ENCODE data around the gene RAB40C.

The RAB40C gene

DNA sequence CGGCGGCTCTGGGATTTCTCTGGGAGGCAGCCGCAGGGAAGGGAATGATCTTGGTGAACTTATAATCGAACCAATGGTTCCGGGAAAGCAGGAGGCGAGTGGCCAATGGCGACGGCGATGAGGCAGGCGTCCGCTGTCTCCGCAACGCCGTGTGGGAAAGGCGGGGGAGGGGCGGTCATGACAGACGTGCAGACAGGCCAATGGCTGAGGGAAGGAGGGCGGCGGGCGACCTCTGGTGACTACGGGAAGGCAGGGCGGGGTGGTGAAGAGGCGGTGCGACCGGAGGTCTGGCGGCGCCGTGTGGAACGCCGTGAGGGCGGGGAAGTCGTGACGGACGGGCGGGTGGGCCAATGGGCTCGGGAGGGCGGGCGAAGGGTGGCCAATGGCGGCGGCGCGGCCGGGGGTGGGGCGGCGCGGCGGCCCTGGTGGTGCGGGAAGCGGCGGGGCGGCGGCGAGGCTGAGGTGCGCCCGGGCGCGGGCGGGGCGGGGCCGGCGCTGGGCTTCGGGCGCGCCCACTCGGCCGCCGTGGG is at the start of gene RAB40C:
RAB40C (plus strand) TSS at position 409 of the 530 bp plus-strand sequence. CDS start 226 bp downstream, outside the sequence.
- peak; percentile 90 for FAIRE-seq
- DNase-seq (ENCODE audit: insufficient read length, low spot score) = peak; percentile 99

DNA sequence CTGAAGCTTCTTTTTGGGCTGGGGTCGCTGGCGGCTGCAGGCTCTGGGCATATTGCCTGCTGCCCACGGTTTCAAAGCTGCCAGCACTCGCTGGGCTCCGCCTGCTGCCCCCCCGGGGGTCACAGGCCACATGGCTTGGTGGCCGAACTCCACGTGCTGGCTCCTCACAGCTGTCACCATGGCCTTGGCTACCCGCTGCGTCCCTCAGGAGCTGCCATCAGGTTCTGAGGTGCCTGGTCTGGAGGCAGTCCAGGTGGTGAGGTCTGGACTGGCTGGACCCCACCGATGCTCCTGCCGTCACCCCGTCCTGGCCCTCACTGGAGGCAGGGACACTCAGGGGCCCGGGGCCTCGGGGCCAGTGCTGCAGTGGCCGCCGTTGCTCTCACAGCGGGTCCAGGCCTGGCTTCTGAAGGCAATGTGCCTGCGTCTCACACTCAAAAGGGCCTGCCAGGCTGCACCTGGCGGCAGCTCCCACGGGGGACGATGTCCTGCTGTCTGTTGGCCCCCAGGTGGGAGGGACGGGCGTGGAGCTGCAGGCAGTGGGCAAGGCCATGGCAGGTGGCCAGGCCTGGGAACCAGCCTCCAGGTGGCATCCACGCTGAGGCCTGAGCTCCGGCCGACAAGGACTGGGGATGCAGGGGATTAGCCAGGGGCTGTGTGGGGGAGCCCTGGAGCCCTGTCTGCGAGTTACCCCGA is 49.1 kb upstream of the RAB40C start:
- no peak for FAIRE-seq
- no peak for DNase-seq (ENCODE audit: insufficient read length, low spot score)

DNA sequence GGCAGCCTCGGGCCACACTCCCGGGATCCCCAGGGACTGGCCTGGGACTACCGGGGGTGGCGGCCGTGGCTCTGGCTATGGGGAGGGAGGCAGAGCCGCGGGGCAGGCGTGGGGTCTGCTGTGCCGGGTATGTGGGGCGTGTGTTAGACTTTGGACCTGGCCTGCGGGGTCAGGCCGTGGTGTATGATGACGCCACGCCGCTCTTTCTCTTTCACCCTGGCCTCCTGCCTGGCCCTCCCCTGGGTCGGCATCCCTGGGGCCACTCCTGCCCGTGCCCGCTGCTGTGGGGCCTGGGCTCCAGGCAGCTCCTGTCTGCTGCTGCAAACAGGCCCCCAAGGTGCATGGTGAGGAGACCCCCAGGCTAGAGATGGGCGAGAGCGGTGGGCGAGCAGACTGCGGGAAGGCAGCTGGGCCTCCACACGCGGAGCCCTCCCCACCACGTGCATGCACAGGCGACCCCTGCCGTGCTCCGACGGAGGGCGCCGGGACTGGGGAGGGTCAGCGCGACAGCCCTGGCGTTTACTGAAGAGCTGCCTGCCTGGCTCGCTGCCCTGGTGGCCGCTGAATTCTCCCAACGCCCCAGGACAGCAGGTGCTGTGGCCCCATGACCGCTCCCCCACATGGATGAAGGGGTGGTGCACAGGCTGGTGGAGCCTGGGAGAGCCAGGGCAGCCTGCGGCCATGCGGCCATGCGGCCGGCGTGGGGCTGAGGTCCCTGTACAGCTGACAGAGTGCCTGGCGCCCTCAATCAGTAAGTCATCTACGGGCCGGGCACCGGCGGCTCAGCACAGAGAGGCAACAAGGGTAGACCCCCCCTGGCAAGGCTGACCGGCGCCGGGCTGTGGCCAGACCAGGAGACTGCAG is 46.3 kb upstream of the RAB40C start:
- DNase-seq (ENCODE audit: insufficient read length, low spot score) = no peak
- FAIRE-seq = no peak

- DNase-seq (ENCODE audit: insufficient read length, low spot score) = no peak
- no peak for FAIRE-seq
Measured at GRCh38 chr16:544517-544916, 45.3 kb upstream of the RAB40C start.

DNA sequence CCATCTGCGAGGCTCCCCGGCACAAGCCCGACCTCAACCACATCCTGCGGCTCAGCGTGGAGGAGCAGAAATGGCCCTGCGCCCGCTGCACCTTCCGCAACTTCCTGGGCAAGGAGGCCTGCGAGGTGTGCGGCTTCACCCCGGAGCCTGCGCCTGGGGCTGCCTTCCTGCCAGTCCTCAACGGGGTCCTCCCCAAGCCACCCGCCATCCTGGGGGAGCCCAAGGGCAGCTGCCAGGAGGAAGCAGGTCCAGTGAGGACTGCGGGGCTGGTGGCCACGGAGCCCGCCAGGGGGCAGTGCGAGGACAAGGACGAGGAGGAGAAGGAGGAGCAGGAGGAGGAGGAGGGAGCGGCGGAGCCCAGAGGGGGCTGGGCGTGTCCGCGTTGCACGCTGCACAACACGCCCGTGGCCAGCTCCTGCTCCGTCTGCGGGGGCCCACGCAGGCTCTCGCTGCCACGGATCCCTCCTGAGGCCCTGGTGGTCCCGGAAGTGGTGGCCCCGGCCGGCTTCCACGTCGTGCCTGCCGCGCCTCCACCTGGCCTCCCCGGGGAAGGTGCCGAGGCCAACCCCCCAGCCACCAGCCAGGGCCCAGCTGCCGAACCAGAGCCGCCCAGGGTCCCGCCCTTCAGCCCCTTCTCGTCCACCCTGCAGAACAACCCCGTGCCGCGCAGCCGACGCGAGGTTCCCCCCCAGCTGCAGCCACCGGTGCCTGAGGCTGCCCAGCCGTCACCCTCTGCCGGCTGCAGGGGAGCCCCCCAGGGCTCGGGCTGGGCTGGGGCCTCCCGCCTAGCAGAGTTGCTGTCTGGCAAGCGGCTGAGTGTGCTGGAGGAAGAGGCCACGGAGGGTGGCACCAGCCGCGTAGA is 42.7 kb upstream of the RAB40C start:
- no peak for DNase-seq (ENCODE audit: insufficient read length, low spot score)
- no peak for FAIRE-seq

DNA sequence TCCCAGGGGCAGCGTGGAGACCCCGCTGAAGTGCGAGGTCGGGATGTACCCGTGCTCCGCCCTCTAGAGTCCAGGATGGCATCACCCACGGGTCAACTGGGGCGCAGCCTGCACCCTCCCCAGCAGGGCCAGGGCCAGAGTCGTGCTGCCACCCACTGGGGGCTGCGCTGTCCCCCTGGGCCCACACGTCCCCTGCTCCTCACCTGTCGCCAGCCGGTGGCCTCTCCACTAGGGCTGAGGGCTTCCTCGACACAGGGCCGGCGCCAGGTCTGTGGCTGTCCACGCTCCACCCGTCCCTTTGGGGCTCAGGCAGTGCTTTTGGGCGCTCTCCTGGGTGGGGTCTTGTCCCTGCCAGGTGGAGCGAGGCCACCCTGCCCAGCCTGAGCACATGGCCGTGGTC is 41.3 kb upstream of the RAB40C start:
- FAIRE-seq (no peak), DNase-seq (ENCODE audit: insufficient read length, low spot score) (no peak)

DNA sequence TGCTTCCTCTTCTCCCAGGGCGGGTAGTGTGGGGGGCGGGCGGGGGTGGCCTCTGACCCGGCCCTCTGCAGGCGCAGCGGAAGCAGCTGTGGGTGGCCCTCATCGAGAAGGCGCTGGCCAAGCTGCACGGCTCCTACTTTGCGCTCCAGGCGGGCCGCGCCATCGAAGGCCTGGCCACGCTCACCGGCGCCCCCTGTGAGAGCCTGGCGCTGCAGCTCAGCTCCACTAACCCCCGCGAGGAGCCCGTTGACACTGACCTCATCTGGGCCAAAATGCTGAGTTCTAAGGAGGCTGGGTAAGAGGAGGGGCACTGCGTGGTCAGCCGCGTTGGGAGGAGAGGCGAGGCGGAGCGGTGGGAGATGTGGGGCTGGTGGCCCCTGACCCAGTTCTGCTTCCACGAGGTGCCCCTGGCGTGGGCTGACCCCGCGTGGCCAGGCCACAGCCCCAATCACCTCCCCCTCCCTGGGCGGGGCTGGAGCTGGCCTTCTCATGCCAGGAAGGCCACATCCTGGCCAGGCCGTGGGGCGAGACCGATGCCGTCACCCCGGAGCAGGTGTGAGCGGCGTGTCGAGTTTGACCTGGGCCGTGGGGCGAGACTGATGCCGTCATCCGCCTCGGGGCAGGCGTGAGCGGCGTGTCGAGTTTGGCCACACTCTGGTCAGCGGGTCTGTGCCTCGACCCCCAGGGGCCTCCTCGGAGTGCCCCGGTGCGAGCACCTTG is 40.2 kb upstream of the RAB40C start:
- FAIRE-seq = no peak
- DNase-seq (ENCODE audit: insufficient read length, low spot score) = no peak

GRCh38 chr16:551210-551609 is 38.7 kb upstream of the RAB40C start:
- DNase-seq (ENCODE audit: insufficient read length, low spot score) (no peak), FAIRE-seq (no peak)

DNA sequence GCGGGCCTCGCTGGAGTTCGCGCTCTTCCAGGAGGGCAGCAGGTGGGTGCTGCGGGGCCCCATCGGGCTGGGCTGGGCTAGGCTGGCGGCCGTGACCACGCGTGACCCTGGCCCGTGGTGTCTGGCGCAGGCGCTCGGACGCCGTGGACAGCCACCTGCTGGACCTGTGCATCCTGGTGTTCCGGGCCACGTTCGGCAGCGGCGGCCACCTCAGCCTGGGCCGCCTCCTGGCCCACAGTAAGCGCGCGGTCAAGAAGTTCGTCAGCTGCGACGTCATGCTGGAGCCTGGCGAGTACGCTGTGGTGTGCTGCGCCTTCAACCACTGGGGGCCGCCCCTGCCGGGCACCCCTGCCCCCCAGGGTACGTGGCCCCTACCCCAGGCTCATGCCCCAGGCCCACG is 37.7 kb upstream of the RAB40C start:
- FAIRE-seq (no peak), DNase-seq (ENCODE audit: insufficient read length, low spot score) (no peak)

DNA sequence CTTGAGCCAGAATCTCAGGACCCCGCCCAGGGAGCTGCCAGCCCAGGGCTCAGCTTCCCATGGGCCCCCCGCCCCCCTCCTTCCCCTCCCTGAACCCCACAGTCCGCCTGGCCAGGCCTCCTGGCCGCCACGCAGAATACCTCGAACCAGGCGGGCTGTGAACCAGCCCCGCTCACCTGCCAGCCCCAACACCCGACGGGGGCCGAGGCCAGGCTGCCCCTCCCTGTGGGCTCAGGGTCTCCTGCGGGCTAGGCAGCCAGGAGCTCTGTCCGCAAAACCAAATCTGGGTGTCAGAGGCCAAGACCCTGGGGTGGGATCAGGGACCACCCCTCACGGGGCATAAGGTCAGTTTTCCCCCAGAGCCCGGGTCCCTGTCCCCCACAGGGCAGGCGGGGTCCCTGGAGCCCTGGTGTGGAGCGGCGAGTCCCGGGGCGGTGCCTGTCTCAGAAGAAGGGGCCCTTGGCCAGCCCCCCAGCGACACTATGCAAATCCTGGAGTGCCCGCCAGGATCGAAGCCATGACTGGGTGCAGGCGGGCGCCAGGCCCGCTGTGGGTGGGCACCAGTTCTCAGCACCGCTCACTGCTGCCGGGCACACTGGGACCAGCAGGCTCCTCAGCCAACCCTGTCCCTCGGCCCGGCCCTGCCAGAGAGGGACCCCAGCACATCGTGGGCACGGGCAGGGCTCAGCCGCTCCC is 36.1 kb upstream of the RAB40C start:
- DNase-seq (ENCODE audit: insufficient read length, low spot score) = no peak
- FAIRE-seq = no peak

DNA sequence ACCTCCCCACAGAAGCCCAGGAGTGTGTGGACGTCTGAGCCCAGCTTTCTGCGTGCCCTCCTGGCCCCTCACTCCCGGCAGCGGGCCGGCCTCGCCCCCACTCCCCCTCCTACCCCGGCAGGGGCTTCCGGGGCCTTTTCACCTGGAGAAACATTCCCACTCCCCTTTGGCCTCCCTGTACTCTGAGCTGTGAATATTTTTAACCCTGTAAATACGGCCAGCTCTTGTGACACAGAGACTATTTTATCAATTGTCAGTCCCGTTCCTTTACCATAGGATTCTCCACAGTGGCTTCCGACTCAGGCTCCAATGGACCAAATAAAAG is 35.6 kb upstream of the RAB40C start:
- FAIRE-seq = no peak
- DNase-seq (ENCODE audit: insufficient read length, low spot score) = no peak

- FAIRE-seq (no peak), DNase-seq (ENCODE audit: insufficient read length, low spot score) (no peak)
Measured at GRCh38 chr16:554640-555365, 35.1 kb upstream of the RAB40C start.

DNA sequence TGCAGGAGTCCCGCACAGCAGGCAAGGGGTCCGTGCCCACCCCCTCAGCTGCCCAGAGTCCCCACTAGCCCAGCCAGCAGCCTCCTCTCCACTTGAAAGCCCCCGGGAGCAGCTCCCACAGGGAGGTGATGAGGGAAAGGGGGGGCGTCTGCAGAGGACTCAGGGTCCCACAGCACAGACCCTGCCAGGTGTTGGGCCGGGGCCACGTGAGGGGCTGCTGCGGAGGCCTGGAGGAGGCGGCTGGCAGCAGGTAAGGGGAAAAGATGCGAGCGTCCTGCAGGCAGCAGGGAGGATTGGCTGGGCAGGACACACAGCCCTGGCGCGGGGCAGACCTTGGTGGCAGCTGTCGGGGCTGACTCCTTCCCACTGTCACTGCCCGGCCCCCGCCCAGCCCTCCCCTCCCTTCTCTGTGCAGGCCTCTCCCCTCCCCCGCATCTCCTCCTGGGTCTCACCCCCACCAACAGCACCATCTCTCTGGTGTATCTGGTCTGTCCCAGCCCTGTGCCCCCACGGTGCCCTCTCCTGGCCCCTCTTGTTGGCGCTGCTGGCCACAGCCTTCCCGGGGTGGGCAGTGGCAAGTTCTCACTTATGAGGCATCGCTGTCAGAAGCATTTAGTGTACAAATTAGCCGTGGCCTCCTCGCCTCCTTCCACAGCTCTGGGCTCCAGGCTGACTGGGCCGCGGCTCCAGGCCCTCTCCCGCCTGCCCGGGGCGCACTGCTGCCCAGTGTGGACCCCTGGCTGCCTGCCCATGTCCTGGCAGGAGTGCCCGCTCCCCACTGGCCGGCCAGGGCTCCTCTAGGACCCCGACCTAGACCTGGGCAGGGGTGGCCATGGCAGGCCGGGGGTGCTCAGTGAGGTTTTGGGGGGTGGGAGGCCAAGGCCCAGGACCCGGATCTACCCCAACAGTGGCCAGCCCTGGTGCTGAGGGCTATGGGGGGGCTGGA is 34.1 kb upstream of the RAB40C start:
- FAIRE-seq (no peak), DNase-seq (ENCODE audit: insufficient read length, low spot score) (no peak)

DNA sequence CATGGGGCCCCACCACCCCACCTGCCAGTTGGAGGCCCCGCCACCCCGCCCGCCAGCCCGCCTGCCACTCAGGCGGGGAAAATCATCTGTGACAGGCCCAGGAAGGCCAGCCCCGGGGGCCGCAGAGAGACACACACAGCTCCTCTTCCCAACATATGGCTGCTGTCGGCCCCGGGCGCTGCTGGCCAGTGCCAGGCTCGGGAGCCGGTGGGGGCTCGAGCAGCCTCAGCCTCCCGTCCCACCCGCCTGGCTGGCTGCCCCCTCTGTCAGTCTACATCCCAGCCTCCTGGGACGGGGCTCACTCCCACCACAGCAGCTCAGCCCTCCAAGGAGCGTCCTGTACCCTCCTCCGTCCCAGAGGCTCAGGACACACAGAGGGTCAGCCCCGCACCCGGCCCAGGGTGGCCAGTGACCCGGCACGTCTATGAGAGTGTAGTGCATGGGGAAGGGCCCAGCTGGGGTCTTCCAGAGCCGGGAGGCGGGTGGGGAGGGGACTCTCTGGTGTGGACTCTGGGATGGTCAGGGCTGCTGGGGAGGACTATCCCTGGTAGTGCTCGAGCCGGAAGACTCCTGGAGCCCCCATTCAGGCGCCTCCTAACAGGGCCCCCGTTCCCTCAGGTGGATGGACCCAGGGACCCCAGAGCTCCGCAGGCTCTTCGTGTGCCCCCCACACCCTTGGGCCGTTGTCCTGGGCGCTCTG is 33.2 kb upstream of the RAB40C start:
- FAIRE-seq = no peak

DNA sequence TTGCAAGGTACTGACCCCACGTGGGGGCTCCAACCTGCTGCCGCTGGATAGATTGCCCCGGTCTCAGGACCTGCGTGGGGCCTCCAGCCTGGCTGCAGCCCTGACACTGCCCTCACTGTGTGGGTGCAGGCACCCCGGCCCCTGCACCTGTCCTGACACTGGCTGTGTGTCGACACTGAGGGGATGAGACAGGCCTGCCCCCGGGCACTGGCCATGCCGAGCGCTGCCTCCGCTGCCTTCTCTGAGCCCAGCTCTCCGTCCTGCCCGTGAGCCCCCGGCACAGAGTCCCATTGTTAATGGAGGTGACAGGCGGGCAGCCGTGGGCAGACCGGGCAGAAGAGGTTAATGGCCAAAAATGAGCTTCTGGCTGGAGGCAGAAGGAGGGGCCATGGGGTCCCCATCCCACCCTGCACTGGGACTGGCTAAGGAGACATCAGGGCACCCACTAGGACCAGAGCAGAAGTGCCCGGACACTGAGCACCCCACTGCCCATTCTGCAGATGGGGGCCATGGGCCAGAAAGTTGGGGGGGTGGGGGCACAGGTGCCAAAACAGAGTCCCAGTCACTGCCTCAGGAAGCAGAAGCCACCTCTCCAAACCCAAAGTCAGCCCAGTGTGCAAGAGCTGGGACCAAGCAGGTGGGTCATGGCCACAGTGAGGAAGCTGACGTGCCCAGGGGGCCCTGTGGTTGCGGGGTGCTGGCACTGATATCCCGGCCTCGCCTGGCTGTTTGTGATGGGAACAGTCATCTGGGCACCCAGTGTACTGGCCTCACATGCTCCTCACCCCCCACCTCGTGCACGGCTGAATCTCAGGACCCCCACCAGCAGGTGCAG is 32.2 kb upstream of the RAB40C start:
- FAIRE-seq = no peak
- DNase-seq (ENCODE audit: insufficient read length, low spot score) = no peak

More for the DNA sequence above, 33.2 kb upstream of the RAB40C start:
- DNase-seq (ENCODE audit: insufficient read length, low spot score) = no peak

DNA sequence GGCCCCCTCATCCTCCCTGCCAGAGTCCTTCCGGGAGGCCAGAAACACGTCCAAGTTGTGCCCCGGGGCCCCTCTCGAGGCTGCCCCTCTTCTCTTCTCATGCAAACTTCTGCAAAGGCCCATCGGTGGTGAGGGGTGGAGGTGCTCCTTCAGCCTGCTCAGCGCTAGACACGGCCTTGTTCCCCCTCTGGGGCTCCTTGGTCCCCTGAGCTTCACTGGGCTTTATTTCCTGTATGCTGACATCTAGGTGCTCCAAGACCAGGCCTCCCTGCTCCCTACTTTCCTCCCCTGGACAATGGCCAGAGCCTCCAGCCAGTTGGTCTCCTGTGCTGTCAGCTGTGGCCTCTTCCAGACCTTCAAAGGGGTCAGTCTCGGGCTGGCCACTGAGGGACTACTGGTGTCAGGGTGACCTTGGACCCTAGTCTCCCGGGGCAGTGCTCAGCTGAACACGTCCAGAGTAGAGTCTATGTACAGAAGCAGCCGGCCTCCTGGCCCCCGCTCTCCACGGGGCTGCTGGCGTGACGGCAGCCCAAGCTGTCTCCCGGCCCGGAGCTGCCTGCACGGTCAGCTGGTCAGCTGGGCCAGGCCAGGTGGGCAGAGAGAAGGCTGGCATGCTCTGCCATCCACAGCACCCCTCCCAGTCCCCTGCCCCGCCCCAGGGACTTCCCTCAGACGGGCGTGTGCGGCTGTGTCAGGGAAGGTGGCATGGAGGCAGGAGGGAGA is 31.4 kb upstream of the RAB40C start:
- FAIRE-seq (no peak), DNase-seq (ENCODE audit: insufficient read length, low spot score) (no peak)

All from GM19239 (cell line).